ENCODE data around the gene SHQ1. TPM values are rescaled to one million over a fixed set of nuclear protein-coding genes. Genes with fewer than 3 reads are reported as not detected.

SHQ1 gene
- total RNA-seq, 2 experiments from 2014 or later, result 9.4 to 13.1 TPM

- H3K36me3 Mint-ChIP-seq (ENCODE audit: low read depth), result peaks cover 19% of the 10 kb centered on the region
- no peak for ATAC-seq (ENCODE audit: poor library complexity)
- TF ChIP-seq CTCF (IDR thresholded peaks at IDR 0.05), result no peak
- DNase-seq, result no peak
- CTCF ChIA-PET, result no interaction called here
- no peak overlapping the region for H3K4me3 Mint-ChIP-seq
- POLR2A ChIA-PET, result no interaction called here
- H3K36me3 ChIP-seq (ENCODE audit: insufficient read depth, low read length), result peaks cover 2% of the 10 kb centered on the region
- H3K27ac ChIP-seq (ENCODE audit: low read depth in 1 of 2, low read length in 2 of 2), result no peak overlapping the region
- no peaks in the 10 kb centered on the region for H3K9me3 Mint-ChIP-seq
- H3K27ac Mint-ChIP-seq, result no peak overlapping the region
- no peaks in the 10 kb centered on the region for H3K27me3 Mint-ChIP-seq
- H3K4me3 ChIP-seq (ENCODE audit: low read length), result no peak overlapping the region
- H3K27me3 ChIP-seq (ENCODE audit: control insufficient read depth in 1 of 2, insufficient read depth in 2 of 2, low read length in 2 of 2), result no peaks in the 10 kb centered on the region
- no peaks in the 10 kb centered on the region for H3K4me1 ChIP-seq (ENCODE audit: insufficient read depth, low read length)
- H3K9me3 ChIP-seq (ENCODE audit: control insufficient read depth in 1 of 2, insufficient read depth in 1 of 2, low read length in 2 of 2), result no peaks in the 10 kb centered on the region
- intact Hi-C loops (cut with DNase I, micrococcal nuclease), result loop anchor here in 1 of 2 experiments (5.0 to 10.0 kb wide), 2 partner anchors 32 to 225 kb away; partner anchors contain the start of gene PPP4R2
- peaks cover 9% of the 10 kb centered on the region for H3K4me1 Mint-ChIP-seq (ENCODE audit: low read depth)
Measured at GRCh38 chr3:72769758-72770540, 78.3 kb downstream of the SHQ1 start.

- Mint-ChIP-seq H3K9me3 (no peaks in the 10 kb centered on the region), H3K27ac (no peak overlapping the region), H3K36me3 (ENCODE audit: low read depth) (peaks cover 28% of the 10 kb centered on the region), H3K4me3 (no peak overlapping the region), H3K4me1 (ENCODE audit: low read depth) (peaks cover 18% of the 10 kb centered on the region), H3K27me3 (no peaks in the 10 kb centered on the region)
- Histone ChIP-seq H3K36me3 (ENCODE audit: insufficient read depth, low read length) (peaks cover 2% of the 10 kb centered on the region), H3K27ac (ENCODE audit: low read depth in 1 of 2, low read length in 2 of 2) (no peak overlapping the region), H3K4me1 (ENCODE audit: insufficient read depth, low read length) (no peaks in the 10 kb centered on the region), H3K27me3 (ENCODE audit: control insufficient read depth in 1 of 2, insufficient read depth in 2 of 2, low read length in 2 of 2) (no peaks in the 10 kb centered on the region), H3K9me3 (ENCODE audit: control insufficient read depth in 1 of 2, insufficient read depth in 1 of 2, low read length in 2 of 2) (no peaks in the 10 kb centered on the region), H3K4me3 (ENCODE audit: low read length) (no peak overlapping the region)
- ChIA-PET POLR2A (interaction anchor here (0.6 kb wide), 1 partner anchor 52 kb away, joined by 3 read pairs; no protein-coding TSS in a partner anchor), CTCF (no interaction called here)
- no peak for ATAC-seq (ENCODE audit: poor library complexity)
- intact Hi-C loops (cut with DNase I, micrococcal nuclease), result loop anchor here in 1 of 2 experiments (5.0 to 10.0 kb wide), 2 partner anchors 33 to 226 kb away; partner anchors contain the start of gene PPP4R2
- no peak for DNase-seq
- no peak for TF ChIP-seq CTCF (IDR thresholded peaks at IDR 0.05)
Measured at GRCh38 chr3:72768936-72769335, 79.3 kb downstream of the SHQ1 start.

- ChIA-PET CTCF (no interaction called here), POLR2A (interaction anchor here (0.6 kb wide), 1 partner anchor 52 kb away, joined by 3 read pairs; no protein-coding TSS in a partner anchor)
- no peaks in the 10 kb centered on the region for H3K9me3 ChIP-seq (ENCODE audit: control insufficient read depth in 1 of 2, insufficient read depth in 1 of 2, low read length in 2 of 2)
- no peak for DNase-seq
- Mint-ChIP-seq H3K4me3 (no peak overlapping the region), H3K27me3 (no peaks in the 10 kb centered on the region), H3K27ac (no peak overlapping the region), H3K36me3 (ENCODE audit: low read depth) (peaks cover 32% of the 10 kb centered on the region), H3K4me1 (ENCODE audit: low read depth) (peaks cover 23% of the 10 kb centered on the region), H3K9me3 (no peaks in the 10 kb centered on the region)
- no peak overlapping the region for H3K4me3 ChIP-seq (ENCODE audit: low read length)
- TF ChIP-seq CTCF (IDR thresholded peaks at IDR 0.05), result no peak
- H3K27me3 ChIP-seq (ENCODE audit: control insufficient read depth in 1 of 2, insufficient read depth in 2 of 2, low read length in 2 of 2), result no peaks in the 10 kb centered on the region
- intact Hi-C loops (cut with DNase I, micrococcal nuclease), result loop anchor here in 1 of 2 experiments (5.0 to 10.0 kb wide), 2 partner anchors 34 to 226 kb away; partner anchors contain the start of gene PPP4R2
- H3K27ac ChIP-seq (ENCODE audit: low read depth in 1 of 2, low read length in 2 of 2), result no peak overlapping the region
- no peak for ATAC-seq (ENCODE audit: poor library complexity)
- H3K36me3 ChIP-seq (ENCODE audit: insufficient read depth, low read length), result peaks cover 2% of the 10 kb centered on the region
- no peaks in the 10 kb centered on the region for H3K4me1 ChIP-seq (ENCODE audit: insufficient read depth, low read length)
Measured at GRCh38 chr3:72768481-72768880, 79.8 kb downstream of the SHQ1 start.
